Heart right ventricle (tissue), 16 donors: ENCODE measurements around the gene LRPPRC. TPM values are rescaled to one million over a fixed set of nuclear protein-coding genes. Genes with fewer than 3 reads are reported as not detected.
A peak's percentile ranks its signal among the peaks of the same experiment; 100 is the strongest.

Experiments
- ATAC-seq, 8 donors: fragments of 200-7000 bp; cut with Tn5 transposase; one replicate each; pipeline ENCODE4 v1.9.1; 2020; ENCODE audit warnings: mild to moderate bottlenecking in 8 of 8, moderate library complexity in 8 of 8, moderate number of reproducible peaks in 1 of 8
- DNase-seq, 2 donors: peaks; one replicate each; pipeline ENCODE4 v3.0.0-alpha.2; 2020
- H3K27ac ChIP-seq, 10 donors: fragments of 200-600 bp; sonication (generic) in 2 of 10; one replicate each; pipeline versions ENCODE4 v1.5.0 to v1.8.0; 2020 to 2022; ENCODE audit warnings: mild to moderate bottlenecking in 3 of 10
- H3K27me3 ChIP-seq, 7 donors: fragments of 200-600 bp; one replicate each; pipeline ENCODE4 v1.8.0; 2021 to 2022; ENCODE audit warnings: mild to moderate bottlenecking in 2 of 7
- H3K36me3 ChIP-seq, 9 donors: fragments of 200-600 bp; sonication (generic) in 1 of 9; one replicate each; pipeline versions ENCODE4 v1.5.0 to v1.8.0; 2020 to 2022; ENCODE audit warnings: mild to moderate bottlenecking in 2 of 9
- H3K4me1 ChIP-seq, 9 donors: fragments of 200-600 bp; sonication (generic) in 1 of 9; one replicate each; pipeline versions ENCODE4 v1.5.0 to v1.8.0; 2020 to 2022; ENCODE audit warnings: mild to moderate bottlenecking in 4 of 9
- H3K4me3 ChIP-seq, 10 donors: fragments of 200-600 bp; sonication (generic) in 2 of 10; one replicate each; pipeline versions ENCODE4 v1.5.0 to v1.8.0; 2020 to 2022; ENCODE audit warnings: mild to moderate bottlenecking in 7 of 10, moderate library complexity in 2 of 10
- H3K9me3 ChIP-seq, 11 donors: fragments of 200-600 bp in 10 of 11; sonication (generic) in 2 of 11; one replicate each; pipeline versions ENCODE4 v1.5.0 to v1.8.0; 2013 to 2022; ENCODE audit warnings: mild to moderate bottlenecking in 2 of 11, control low read depth in 1 of 11, moderate library complexity in 1 of 11
- CTCF ChIP-seq, 9 donors: fragments of 200-600 bp; sonication (generic) in 2 of 9; IDR thresholded peaks; one replicate each; pipeline versions ENCODE4 v1.5.0 to v1.8.0; 2021 to 2022; ENCODE audit warnings: antibody characterized with exemption in 9 of 9, mild to moderate bottlenecking in 5 of 9, moderate library complexity in 1 of 9
- WGBS, 2 donors: extraction: QIAGEN DNeasy Blood & Tissue Kit; methylation state at CpG; one replicate each; pipeline ENCODE4 v1.1.7; 2013; ENCODE audit warnings: inconsistent platforms in 1 of 2; 5-methylcytosine and 5-hydroxymethylcytosine counted together
- intact Hi-C, 10 donors: fragments of 100-400 bp; cut with DNase I; formaldehyde crosslinking; loops; one replicate each; pipeline versions ENCODE4 v1.11.1 to v1.14.2; 2022
- polyA plus RNA-seq, 2 donors: library from polyadenylated mRNA; stranded (reverse); fragments of 200-250 nt; gene quantifications; one replicate each; pipeline ENCODE4 v1.2.3, GENCODE V29; 2013
- total RNA-seq, 10 donors: library from RNA; stranded (reverse); fragmentation: NEBNext Ultra II Directional in 3 of 10; extraction: Animal tissue kit (Norgen Biotek cat#: 25700) in 3 of 10; gene quantifications; one replicate each; pipeline versions ENCODE4 v1.2.1 to v1.2.4, GENCODE V29; 2021 to 2023
- donor health status: Arrhythmogenic right ventricular cardiomyopathy.
- donor health status: ischemic (EF 13 %, LVEDD 7.1; RV severe dilation, severe dysfunction).
- donor health status: healthy with polysubstance abuse.
- donor health status: DM: no; HTN: yes; CAD: no.
- donor health status: DM: no; HTN: no; CAD: no.
- donor health status: ischemic (EF 25% LVEDD 6.9; RV normal size, moderate dysfunction).
- donor health status: ischemic (EF 25% LVEDD 5.7; RV mildly dilated, moderate dysfunction).
- donor health status: healthy.
- donor health status: DM: yes; HTN: yes; CAD: no.
- donor health status: Ischemic cardiomyopathy.
- donor health status: ischemic (EF 35%, LVEDD 5.7; RV mildly dilated, moderate dysfunction).
- donor health status: nonischemic (EF 11% LVEDD 7.7; RV severe dilation, severe dysfunction).
- donor health status: DM: yes; HTN: yes; CAD: no.
- donor health status: PGD.
- donor health status: ischemic (EF 29% LVEDD 5.4; RV normal size, mild dysfunction).
- donor health status: nonischemic (EF 23%, LVEDD 6.1; RV moderate dilation, normal function).

LRPPRC gene
- total and polyA plus RNA-seq, 12 donors, result 26.1 to 123 (median 112) TPM

- peaks cover 0 to 5% (median 0%) of the 10 kb centered on the region in 9 donors for H3K4me1 ChIP-seq
- no peak overlapping the region for H3K27ac ChIP-seq
- ATAC-seq (peak in 7 of 8 donors; percentile 53 to 70 (median 63)), DNase-seq (peak; percentile 36 to 38)
- peak; percentile 60 to 93 (median 82) for TF ChIP-seq CTCF (IDR thresholded peaks at IDR 0.05)
- intact Hi-C loops, result loop anchor here in 2 of 10 donors (10.0 kb wide), 1 partner anchor 263 kb away; no protein-coding TSS in a partner anchor
- peaks cover 0 to 28% (median 0%) of the 10 kb centered on the region in 7 donors for H3K27me3 ChIP-seq
- WGBS, 2 donors, result 34% methylated on average over 16 of the region's 16 CpGs
- no peaks in the 10 kb centered on the region for H3K36me3 ChIP-seq
- H3K4me3 ChIP-seq, result no peak overlapping the region
- H3K9me3 ChIP-seq, result no peaks in the 10 kb centered on the region
Measured at GRCh38 chr2:43877782-43878464, 117.9 kb downstream of the LRPPRC start.

GRCh38 chr2:43874776-43875451, 120.9 kb downstream of the LRPPRC start:
- Histone ChIP-seq H3K36me3 (no peaks in the 10 kb centered on the region), H3K4me3 (no peak overlapping the region), H3K4me1 (peaks cover 0 to 5% (median 0%) of the 10 kb centered on the region in 9 donors), H3K27ac (no peak overlapping the region), H3K9me3 (no peaks in the 10 kb centered on the region), H3K27me3 (peaks cover 0 to 35% (median 6%) of the 10 kb centered on the region in 7 donors)
- intact Hi-C loops, result loop anchor here in 2 of 10 donors (10.0 kb wide), 1 partner anchor 260 kb away; no protein-coding TSS in a partner anchor
- no peak for TF ChIP-seq CTCF (IDR thresholded peaks at IDR 0.05)
- no peak for DNase-seq
- no peak for ATAC-seq
- 80 to 82% methylated on average over 11 of the region's 11 CpGs for WGBS, 2 donors

- ATAC-seq (no peak), DNase-seq (no peak)
- no peak for TF ChIP-seq CTCF (IDR thresholded peaks at IDR 0.05)
- Histone ChIP-seq H3K36me3 (no peaks in the 10 kb centered on the region), H3K4me1 (no peaks in the 10 kb centered on the region), H3K4me3 (no peak overlapping the region), H3K9me3 (no peaks in the 10 kb centered on the region), H3K27ac (no peak overlapping the region), H3K27me3 (peaks cover 0 to 17% (median 12%) of the 10 kb centered on the region in 7 donors)
- WGBS, 2 donors, result 87 to 91% methylated on average over 12 of the region's 12 CpGs
- intact Hi-C loops, result loop anchor here in 2 of 10 donors (10.0 kb wide), 1 partner anchor 257 kb away; no protein-coding TSS in a partner anchor
Measured at GRCh38 chr2:43872151-43872550, 123.6 kb downstream of the LRPPRC start.

- Histone ChIP-seq H3K27me3 (peaks cover 0 to 83% (median 68%) of the 10 kb centered on the region in 7 donors), H3K36me3 (no peaks in the 10 kb centered on the region), H3K4me3 (no peak overlapping the region), H3K4me1 (no peaks in the 10 kb centered on the region), H3K9me3 (no peaks in the 10 kb centered on the region), H3K27ac (no peak overlapping the region)
- TF ChIP-seq CTCF (IDR thresholded peaks at IDR 0.05), result no peak
- no peak for DNase-seq
- intact Hi-C loops, result no loop called here
- ATAC-seq, result no peak
- WGBS, 2 donors, result 75 to 76% methylated on average over 2 of the region's 2 CpGs
Measured at GRCh38 chr2:43855292-43855691, 140.5 kb downstream of the LRPPRC start.
